ENCODE measurements around the gene DHDDS.

DNA sequence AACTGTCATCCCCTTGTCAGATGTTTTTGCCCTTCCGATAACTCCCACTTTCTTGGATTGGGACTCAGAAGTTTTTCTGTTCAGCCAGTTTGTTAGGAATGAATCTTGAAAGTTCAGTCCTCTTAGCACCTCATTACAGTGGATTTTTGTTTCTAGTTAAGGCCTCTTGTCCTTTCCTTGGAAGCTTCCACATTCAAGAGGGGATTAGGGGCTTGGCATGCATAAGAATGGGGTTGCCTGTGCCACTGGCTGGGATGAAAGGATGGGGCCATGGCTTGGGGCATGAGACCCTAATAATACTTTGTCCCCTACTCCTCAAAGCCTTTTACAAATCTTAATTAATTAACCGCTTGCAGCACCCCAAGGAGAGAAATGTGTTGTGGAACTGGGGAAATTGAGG is 2.4 kb upstream of the DHDDS start:
- TF ChIP-seq, protein P1, sequence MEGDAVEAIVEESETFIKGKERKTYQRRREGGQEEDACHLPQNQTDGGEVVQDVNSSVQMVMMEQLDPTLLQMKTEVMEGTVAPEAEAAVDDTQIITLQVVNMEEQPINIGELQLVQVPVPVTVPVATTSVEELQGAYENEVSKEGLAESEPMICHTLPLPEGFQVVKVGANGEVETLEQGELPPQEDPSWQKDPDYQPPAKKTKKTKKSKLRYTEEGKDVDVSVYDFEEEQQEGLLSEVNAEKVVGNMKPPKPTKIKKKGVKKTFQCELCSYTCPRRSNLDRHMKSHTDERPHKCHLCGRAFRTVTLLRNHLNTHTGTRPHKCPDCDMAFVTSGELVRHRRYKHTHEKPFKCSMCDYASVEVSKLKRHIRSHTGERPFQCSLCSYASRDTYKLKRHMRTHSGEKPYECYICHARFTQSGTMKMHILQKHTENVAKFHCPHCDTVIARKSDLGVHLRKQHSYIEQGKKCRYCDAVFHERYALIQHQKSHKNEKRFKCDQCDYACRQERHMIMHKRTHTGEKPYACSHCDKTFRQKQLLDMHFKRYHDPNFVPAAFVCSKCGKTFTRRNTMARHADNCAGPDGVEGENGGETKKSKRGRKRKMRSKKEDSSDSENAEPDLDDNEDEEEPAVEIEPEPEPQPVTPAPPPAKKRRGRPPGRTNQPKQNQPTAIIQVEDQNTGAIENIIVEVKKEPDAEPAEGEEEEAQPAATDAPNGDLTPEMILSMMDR (conservative IDR thresholded peaks at IDR 0.05 in 1 of 2, IDR thresholded peaks at IDR 0.05 in 1 of 2; ENCODE audit: extremely low read depth in 1 of 2, insufficient read depth in 1 of 2, low read depth in 1 of 2, low read length in 2 of 2), result no peak
- no peak for TF ChIP-seq EZH2 (IDR thresholded peaks at IDR 0.05; ENCODE audit: borderline replicate concordance, low read length)

Data from mammary epithelial cell (primary cell).